Skeletal muscle tissue (tissue), 4 donors: ENCODE results near the gene PROK1. TPM values are rescaled to one million over a fixed set of nuclear protein-coding genes. Genes with fewer than 3 reads are reported as not detected.
"Not testable (repeated sequence)": the region's sequence is repeated elsewhere in the genome, so short reads cannot be mapped to it uniquely, and the experiment has no call there.

Source experiments
- H3K27ac ChIP-seq: one replicate; pipeline ENCODE4 v1.7.0; 2013; ENCODE audit warnings: mild to moderate bottlenecking, low read depth, low read length, inconsistent platforms
- H3K27me3 ChIP-seq, 3 donors: one replicate each; pipeline ENCODE4 v1.7.0; 2013; ENCODE audit warnings: low read length in 3 of 3; ENCODE audit not compliant: control insufficient read depth in 3 of 3, insufficient read depth in 3 of 3
- H3K36me3 ChIP-seq, 3 donors: one replicate each; pipeline ENCODE4 v1.7.0; 2013; ENCODE audit warnings: low read length in 3 of 3; ENCODE audit not compliant: control insufficient read depth in 3 of 3, insufficient read depth in 3 of 3
- H3K4me1 ChIP-seq, 3 donors: one replicate each; pipeline ENCODE4 v1.7.0; 2013; ENCODE audit warnings: low read length in 3 of 3, mild to moderate bottlenecking in 3 of 3; ENCODE audit not compliant: control insufficient read depth in 3 of 3, insufficient read depth in 3 of 3
- H3K4me3 ChIP-seq, 3 donors: one replicate each; pipeline ENCODE4 v1.7.0; 2013; ENCODE audit warnings: low read length in 3 of 3
- H3K9ac ChIP-seq, 3 donors: one replicate each; pipeline ENCODE4 v1.7.0; 2013; ENCODE audit warnings: low read length in 3 of 3, mild to moderate bottlenecking in 3 of 3, moderate library complexity in 2 of 3, low read depth in 1 of 3
- H3K9me3 ChIP-seq, 3 donors: one replicate each; pipeline ENCODE4 v1.7.0; 2013; ENCODE audit warnings: low read length in 3 of 3; ENCODE audit not compliant: control insufficient read depth in 3 of 3
- total RNA-seq: library from RNA; depleted of rRNA; stranded (reverse); fragments of >200 nt; gene quantifications from one replicate; pipeline ENCODE4 v1.2.3, GENCODE V29; 2014
- donor health status: Osteomylitis.

The PROK1 gene
- total RNA-seq, 1 donor from 2014 or later: not detected

DNA sequence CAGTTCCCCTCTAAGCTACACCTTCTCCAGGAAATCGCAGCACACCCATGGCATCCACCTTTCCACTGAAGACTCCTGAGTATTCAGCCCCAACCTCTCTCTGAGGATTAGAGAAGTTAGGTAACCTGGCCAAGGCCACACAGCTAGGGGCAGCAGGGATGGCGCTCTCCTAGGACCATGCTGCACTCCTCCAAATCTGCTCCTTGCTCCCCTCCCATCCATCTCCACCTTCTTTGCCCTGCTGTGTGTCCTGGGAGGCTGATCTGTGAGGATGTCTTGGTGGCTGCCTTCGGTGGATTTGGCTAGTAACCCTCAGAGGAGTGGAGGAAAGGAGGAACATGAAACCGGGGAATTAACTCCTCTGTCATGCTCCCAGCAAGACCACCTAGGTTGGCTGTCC, 20.0 kb upstream of the PROK1 start:
- H3K9ac ChIP-seq: no peak overlapping the region
- H3K27ac ChIP-seq: no peak overlapping the region
- no peaks in the 10 kb centered on the region for H3K4me1 ChIP-seq
- H3K4me3 ChIP-seq: no peak overlapping the region
- peaks cover 0 to 3% (median 0%) of the 10 kb centered on the region in 3 donors for H3K27me3 ChIP-seq
- no peaks in the 10 kb centered on the region for H3K9me3 ChIP-seq
- H3K36me3 ChIP-seq: no peaks in the 10 kb centered on the region

DNA sequence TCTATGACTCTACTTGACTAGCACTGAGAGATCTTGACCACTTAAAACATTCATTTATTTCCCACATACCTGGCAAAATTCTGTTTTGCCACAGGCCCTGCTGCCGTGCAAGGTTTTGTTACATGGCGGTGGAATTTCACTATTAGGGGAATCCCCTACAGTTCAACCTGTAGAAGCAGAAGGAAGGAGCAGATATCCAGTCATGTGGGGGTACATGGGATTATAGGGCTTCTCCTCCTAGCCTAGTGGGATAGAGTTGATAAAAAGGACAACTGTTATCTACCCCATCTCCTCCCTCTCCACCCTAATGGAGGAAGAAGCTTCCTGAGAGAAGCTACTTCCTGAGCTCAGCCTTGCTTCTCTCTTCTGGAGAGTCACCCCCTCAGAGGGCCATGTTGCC, 17.7 kb upstream of the PROK1 start:
- H3K36me3 ChIP-seq: no peaks in the 10 kb centered on the region

GRCh38 chr1:110433803-110434202, 17.1 kb upstream of the PROK1 start:
- H3K4me1 ChIP-seq: no peaks in the 10 kb centered on the region
- no peaks in the 10 kb centered on the region for H3K36me3 ChIP-seq
- no peak overlapping the region for H3K27ac ChIP-seq
- H3K9ac ChIP-seq: no peak overlapping the region
- H3K4me3 ChIP-seq: no peak overlapping the region
- H3K27me3 ChIP-seq: peaks cover 0 to 3% (median 0%) of the 10 kb centered on the region in 3 donors
- H3K9me3 ChIP-seq: no peaks in the 10 kb centered on the region

More for the DNA sequence above, 17.7 kb upstream of the PROK1 start:
- H3K9ac ChIP-seq: no peak overlapping the region
- no peak overlapping the region for H3K27ac ChIP-seq
- H3K4me3 ChIP-seq: no peak overlapping the region
- H3K27me3 ChIP-seq: peaks cover 0 to 3% (median 0%) of the 10 kb centered on the region in 3 donors
- no peaks in the 10 kb centered on the region for H3K9me3 ChIP-seq
- no peaks in the 10 kb centered on the region for H3K4me1 ChIP-seq

- Histone ChIP-seq H3K4me1 (no peaks in the 10 kb centered on the region), H3K4me3 (no peak overlapping the region), H3K27ac (no peak overlapping the region), H3K27me3 (peaks cover 0 to 3% (median 0%) of the 10 kb centered on the region in 3 donors), H3K9ac (no peak overlapping the region), H3K9me3 (no peaks in the 10 kb centered on the region), H3K36me3 (no peaks in the 10 kb centered on the region)
Measured at GRCh38 chr1:110434946-110435345, 16.0 kb upstream of the PROK1 start.

- Histone ChIP-seq H3K27me3 (peaks cover 0 to 4% (median 0%) of the 10 kb centered on the region in 3 donors), H3K27ac (no peak overlapping the region), H3K36me3 (no peaks in the 10 kb centered on the region), H3K4me3 (no peak overlapping the region), H3K4me1 (no peaks in the 10 kb centered on the region), H3K9me3 (no peaks in the 10 kb centered on the region), H3K9ac (no peak overlapping the region)
Measured at GRCh38 chr1:110436635-110437034, 14.3 kb upstream of the PROK1 start.

DNA sequence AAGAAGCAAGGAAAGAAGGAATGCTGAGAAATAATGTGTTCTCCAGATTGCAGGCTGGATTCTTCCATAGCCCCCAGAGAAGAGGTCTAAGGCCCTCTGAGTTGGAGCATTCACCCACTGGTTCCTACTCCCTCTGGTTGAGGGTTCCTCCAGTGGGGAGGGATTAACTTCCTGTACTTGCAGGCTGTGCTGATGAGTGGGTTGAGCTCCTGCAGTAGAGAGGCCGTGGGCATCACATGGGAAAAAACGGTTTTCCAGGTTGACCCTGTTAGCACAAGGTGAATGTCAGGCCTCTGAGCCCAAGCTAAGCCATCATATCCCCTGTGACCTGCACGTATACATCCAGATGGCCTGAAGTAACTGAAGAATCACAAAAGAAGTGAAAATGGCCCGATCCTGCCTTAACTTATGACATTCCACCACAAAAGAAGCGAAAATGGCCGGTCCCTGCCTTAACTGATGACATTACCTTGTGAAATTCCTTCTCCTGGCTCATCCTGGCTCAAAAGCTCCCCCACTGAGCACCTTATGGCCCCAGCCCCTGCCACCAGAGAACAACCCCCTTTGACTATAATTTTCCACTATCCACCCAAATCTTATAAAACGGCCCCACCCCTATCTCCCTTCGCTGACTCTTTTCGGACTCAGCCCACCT, 13.2 kb upstream of the PROK1 start:
- not testable (repeated sequence) for H3K36me3 ChIP-seq, H3K9me3 ChIP-seq, H3K9ac ChIP-seq, H3K27ac ChIP-seq, H3K4me3 ChIP-seq, H3K4me1 ChIP-seq, H3K27me3 ChIP-seq

DNA sequence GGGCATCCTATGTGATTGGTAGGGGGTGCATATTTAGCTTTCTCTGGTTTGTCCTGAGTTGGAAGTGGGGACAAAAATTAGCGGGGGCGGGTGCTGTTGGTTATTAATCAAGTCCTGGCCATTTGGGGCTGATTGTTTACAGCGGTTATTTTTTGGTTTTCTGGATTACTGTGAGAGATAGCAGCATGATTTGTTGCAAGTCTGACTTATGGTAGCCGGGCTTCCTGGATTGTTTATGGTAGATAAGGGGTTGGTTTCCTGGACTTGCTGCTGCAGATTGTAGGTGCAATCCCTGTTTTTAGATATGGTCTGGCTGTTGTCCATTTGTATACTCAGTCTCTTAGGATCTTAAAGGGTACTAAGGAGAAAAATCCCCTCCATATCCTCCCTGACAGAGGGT, 12.1 kb upstream of the PROK1 start:
- no peak overlapping the region for H3K27ac ChIP-seq
- no peak overlapping the region for H3K4me3 ChIP-seq
- peaks cover 0 to 4% (median 0%) of the 10 kb centered on the region in 3 donors for H3K27me3 ChIP-seq
- H3K36me3 ChIP-seq: no peaks in the 10 kb centered on the region
- H3K4me1 ChIP-seq: no peaks in the 10 kb centered on the region
- H3K9ac ChIP-seq: no peak overlapping the region
- H3K9me3 ChIP-seq: no peaks in the 10 kb centered on the region

GRCh38 chr1:110439873-110440272, 11.1 kb upstream of the PROK1 start:
- not testable (repeated sequence) for H3K9ac ChIP-seq

DNA sequence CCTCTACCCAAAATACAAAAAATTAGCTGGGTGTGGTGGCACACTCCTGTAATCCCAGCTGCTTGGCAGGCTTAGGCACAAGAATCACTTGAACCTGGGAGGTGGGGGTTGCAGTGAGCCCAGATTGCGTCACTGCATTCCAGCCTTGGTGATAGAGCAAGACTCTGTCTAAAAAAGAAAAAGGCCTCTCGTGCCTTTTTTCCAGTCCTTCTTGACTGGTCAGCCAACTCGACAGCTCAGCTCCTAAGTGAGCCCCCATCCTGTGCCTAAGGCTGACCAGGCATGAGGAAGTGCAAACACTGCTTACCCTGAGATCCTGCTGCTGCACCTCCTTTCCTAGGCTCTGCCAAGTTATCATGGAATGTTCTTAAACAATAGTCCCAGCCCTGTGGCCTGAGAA, 10.1 kb upstream of the PROK1 start:
- Histone ChIP-seq H3K9ac (no peak overlapping the region), H3K4me3 (no peak overlapping the region), H3K4me1 (no peaks in the 10 kb centered on the region), H3K9me3 (no peaks in the 10 kb centered on the region), H3K27ac (no peak overlapping the region), H3K36me3 (no peaks in the 10 kb centered on the region), H3K27me3 (peaks cover 0 to 4% (median 0%) of the 10 kb centered on the region in 3 donors)

More at GRCh38 chr1:110439873-110440272, 11.1 kb upstream of the PROK1 start:
- not testable (repeated sequence) for H3K4me3 ChIP-seq, H3K36me3 ChIP-seq, H3K9me3 ChIP-seq, H3K4me1 ChIP-seq, H3K27ac ChIP-seq, H3K27me3 ChIP-seq

DNA sequence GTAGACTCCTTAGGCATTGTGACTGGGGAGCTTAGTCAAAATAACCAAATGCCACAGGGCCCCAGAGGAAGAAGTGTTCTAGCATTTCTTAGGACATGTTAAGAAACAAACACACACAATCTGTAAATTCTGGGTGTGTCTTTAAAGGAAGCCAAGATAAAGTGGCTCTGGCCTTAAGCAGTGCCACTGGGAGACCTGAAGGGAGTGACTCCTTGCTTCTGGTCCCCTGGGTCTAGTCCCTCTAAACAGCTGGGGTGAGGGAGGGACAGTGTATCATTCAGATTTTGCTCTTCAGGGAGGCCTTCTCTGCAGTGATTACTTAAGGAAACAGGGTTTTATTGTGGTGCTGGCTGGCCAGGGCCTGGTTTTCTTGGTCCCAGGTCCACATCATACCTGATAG, 9.1 kb upstream of the PROK1 start:
- Histone ChIP-seq H3K9me3 (no peaks in the 10 kb centered on the region), H3K36me3 (no peaks in the 10 kb centered on the region), H3K4me3 (no peak overlapping the region), H3K27ac (no peak overlapping the region), H3K27me3 (peaks cover 0 to 4% (median 0%) of the 10 kb centered on the region in 3 donors), H3K4me1 (no peaks in the 10 kb centered on the region), H3K9ac (no peak overlapping the region)
